Thoracic aorta (tissue), 2 donors: ENCODE data around the gene HECTD2. TPM values are rescaled to one million over a fixed set of nuclear protein-coding genes. Genes with fewer than 3 reads are reported as not detected.
A peak's percentile ranks its signal among the peaks of the same experiment; 100 is the strongest.

Experiments used
- ATAC-seq: fragments of 150-250 bp; one replicate; pipeline ENCODE4 v1.8.0; 2017; ENCODE audit warnings: low read depth; ENCODE audit not compliant: insufficient number of reproducible peaks, low FRiP score
- DNase-seq: peaks from one replicate; pipeline ENCODE4 v3.0.0-alpha.2; 2020; ENCODE audit warnings: low spot score
- H3K27ac ChIP-seq, 2 donors: fragments of 200-600 bp; sonication (generic); 1 replicate in 1 of 2; 2 replicates in 1 of 2; pipeline ENCODE4 v1.5.1; 2016; ENCODE audit warnings: mild to moderate bottlenecking in 2 of 2, moderate library complexity in 2 of 2
- H3K27me3 ChIP-seq: fragments of 200-600 bp; sonication (generic); replicated peaks from 2 replicates; pipeline ENCODE4 v1.6.0; 2016; ENCODE audit warnings: mild to moderate bottlenecking; ENCODE audit not compliant: insufficient read depth
- H3K36me3 ChIP-seq: fragments of 200-600 bp; sonication (generic); one replicate; pipeline ENCODE4 v1.5.1; 2016
- H3K4me1 ChIP-seq, 2 donors: fragments of 200-600 bp; sonication (generic); 1 replicate in 1 of 2; 2 replicates in 1 of 2; pipeline versions ENCODE4 v1.5.1 to v1.6.0; 2016; ENCODE audit warnings: low read depth in 2 of 2, mild to moderate bottlenecking in 1 of 2; ENCODE audit not compliant: control insufficient read depth in 1 of 2
- H3K4me3 ChIP-seq: fragments of 200-600 bp; sonication (generic); 2 replicates; pipeline ENCODE4 v1.5.1; 2016; ENCODE audit warnings: mild to moderate bottlenecking
- H3K9me3 ChIP-seq: fragments of 200-600 bp; sonication (generic); 2 replicates; pipeline ENCODE4 v1.5.1; 2016
- CTCF ChIP-seq: fragments of 200-600 bp; sonication (generic); IDR thresholded peaks from one replicate; pipeline ENCODE4 v1.5.1; 2019; ENCODE audit warnings: antibody characterized with exemption
- total RNA-seq, 2 donors: library from RNA; depleted of rRNA; stranded (reverse); fragments of >200 nt; gene quantifications; one replicate each; pipeline versions ENCODE4 v1.1.0 to v1.2.3, GENCODE V29; 2016

Gene HECTD2
- total RNA-seq, 2 donors from 2014 or later: 35.9 to 48.0 TPM

- Histone ChIP-seq H3K27me3 (no peaks in the 10 kb centered on the region), H3K36me3 (no peaks in the 10 kb centered on the region), H3K27ac (no peak overlapping the region), H3K4me3 (no peak overlapping the region), H3K4me1 (peaks cover 0 to 11% of the 10 kb centered on the region in 2 donors), H3K9me3 (no peaks in the 10 kb centered on the region)
- no peak for TF ChIP-seq CTCF
- no peak for DNase-seq
- no peak for ATAC-seq
These were observed 141.7 kb downstream of the HECTD2 start for GRCh38 chr10:91551856-91552255.

GRCh38 chr10:91552274-91553095 is 142.3 kb downstream of the HECTD2 start:
- Histone ChIP-seq H3K4me3 (no peak overlapping the region), H3K36me3 (no peaks in the 10 kb centered on the region), H3K4me1 (peaks cover 0 to 17% of the 10 kb centered on the region in 2 donors), H3K9me3 (no peaks in the 10 kb centered on the region), H3K27me3 (no peaks in the 10 kb centered on the region), H3K27ac (no peak overlapping the region)
- DNase-seq: no peak
- ATAC-seq: no peak
- peak; percentile 47 for TF ChIP-seq CTCF

- H3K9me3 ChIP-seq: no peaks in the 10 kb centered on the region
- no peak overlapping the region for H3K4me3 ChIP-seq
- ATAC-seq (no peak), DNase-seq (no peak)
- H3K27ac ChIP-seq: no peak overlapping the region
- peaks cover 0 to 29% of the 10 kb centered on the region in 2 donors for H3K4me1 ChIP-seq
- no peaks in the 10 kb centered on the region for H3K36me3 ChIP-seq
- no peak for TF ChIP-seq CTCF
- no peaks in the 10 kb centered on the region for H3K27me3 ChIP-seq
These were observed 145.3 kb downstream of the HECTD2 start for GRCh38 chr10:91555455-91555854.

- no peak for DNase-seq
- peaks cover 0 to 29% of the 10 kb centered on the region in 2 donors for H3K4me1 ChIP-seq
- H3K4me3 ChIP-seq: no peak overlapping the region
- H3K36me3 ChIP-seq: no peaks in the 10 kb centered on the region
- ATAC-seq: no peak
- H3K9me3 ChIP-seq: no peaks in the 10 kb centered on the region
- TF ChIP-seq CTCF: no peak
- peak overlapping the region; percentile 54 to 56 for H3K27ac ChIP-seq
- H3K27me3 ChIP-seq: no peaks in the 10 kb centered on the region
These were observed 146.8 kb downstream of the HECTD2 start for GRCh38 chr10:91556691-91557566.

GRCh38 chr10:91557651-91558111 is 147.5 kb downstream of the HECTD2 start:
- Histone ChIP-seq H3K4me3 (no peak overlapping the region), H3K27ac (peak overlapping the region; percentile 54 to 56), H3K9me3 (no peaks in the 10 kb centered on the region), H3K4me1 (peaks cover 0 to 29% of the 10 kb centered on the region in 2 donors), H3K27me3 (no peaks in the 10 kb centered on the region), H3K36me3 (no peaks in the 10 kb centered on the region)
- ATAC-seq (no peak), DNase-seq (no peak)
- TF ChIP-seq CTCF: no peak
